Measurements from ENCODE around the gene RASL10A. TPM values are rescaled to one million over a fixed set of nuclear protein-coding genes. Genes with fewer than 3 reads are reported as not detected.

The RASL10A gene
- total and polyA plus RNA-seq, 9 of the 15 experiments (the other 6 are each of a cell fraction or from before 2014, with no cell fraction given) = 0.17 to 1.2 (median 0.45) TPM; not detected in 3

- peaks cover 0 to 10% of the 10 kb centered on the region in 2 experiments; a peak in 3 of 5 replicates for H3K4me1 ChIP-seq (replicated peaks in 1 of 2; ENCODE audit: control insufficient read depth in 2 of 2, insufficient read depth in 2 of 2, low read length in 2 of 2)
- H3K79me2 ChIP-seq (ENCODE audit: control insufficient read depth, insufficient read depth, low read length) = no peaks in the 10 kb centered on the region
- H4K20me1 ChIP-seq (replicated peaks; ENCODE audit: control insufficient read depth, insufficient read depth, low read length) = no peaks in the 10 kb centered on the region
- DNase-seq (ENCODE audit: extremely low read depth in 1 of 4, low spot score in 3 of 4) (no peak), ATAC-seq (no peak), FAIRE-seq (no peak)
- TF ChIP-seq JUND (IDR thresholded peaks at IDR 0.05; ENCODE audit: borderline replicate concordance, low read depth, low read length) (no peak), JUND (tag; IDR thresholded peaks at IDR 0.05; ENCODE audit: borderline replicate concordance, low read depth, low read length) (no peak), MED1 (CRISPR knock-in tag; IDR thresholded peaks at IDR 0.05; ENCODE audit: borderline replicate concordance) (no peak), SMAD2 (IDR thresholded peaks at IDR 0.05; ENCODE audit: low read depth, low read length) (no peak)
- peaks cover 74% of the 10 kb centered on the region; the same call in 2 of the 3 replicates for H3K36me3 ChIP-seq (ENCODE audit: control insufficient read depth, insufficient read depth, low read length)
- intact Hi-C loops (cut with micrococcal nuclease) = no loop called here
- WGBS (ENCODE audit: insufficient coverage, low coverage, missing lambda C conversion rate) = 86% methylated on average over 12 of the region's 23 CpGs
- ChIA-PET CTCF (ENCODE audit: low intra/inter-chr PET ratio) (no interaction called here), POLR2A (interaction anchor here (0.5 to 1.0 kb wide), 2 partner anchors 54 to 68 kb away, joined by 3 read pairs; no protein-coding TSS in a partner anchor)
- H3K9ac ChIP-seq (ENCODE audit: insufficient read depth in 1 of 2, low read depth in 2 of 2, low read length in 2 of 2) = no peak overlapping the region
- H3K9me1 ChIP-seq (ENCODE audit: control insufficient read depth, insufficient read depth, low read length) = no peaks in the 10 kb centered on the region
- no TSS peak for BruUV-seq (replicated peaks)
- no peak overlapping the region for H2AFZ ChIP-seq (ENCODE audit: low read depth, low read length)
- H3K4me3 ChIP-seq = no peak overlapping the region
- H3K4me2 ChIP-seq (ENCODE audit: insufficient read depth, low read length) = no peak overlapping the region
- in situ Hi-C loops (cut with MboI) = no loop called here
- no peak overlapping the region for H3K27ac ChIP-seq (ENCODE audit: extremely low read depth, low read depth, low read length)
- H3K27me3 ChIP-seq (ENCODE audit: control insufficient read depth in 2 of 2, insufficient read depth in 2 of 2, low read length in 2 of 2) = no peaks in the 10 kb centered on the region
- H3K9me3 ChIP-seq (replicated peaks; ENCODE audit: control insufficient read depth, insufficient read depth, low read depth, low read length) = no peaks in the 10 kb centered on the region
Measured at GRCh38 chr22:29339381-29340235, 24.1 kb upstream of the RASL10A start.

DNA sequence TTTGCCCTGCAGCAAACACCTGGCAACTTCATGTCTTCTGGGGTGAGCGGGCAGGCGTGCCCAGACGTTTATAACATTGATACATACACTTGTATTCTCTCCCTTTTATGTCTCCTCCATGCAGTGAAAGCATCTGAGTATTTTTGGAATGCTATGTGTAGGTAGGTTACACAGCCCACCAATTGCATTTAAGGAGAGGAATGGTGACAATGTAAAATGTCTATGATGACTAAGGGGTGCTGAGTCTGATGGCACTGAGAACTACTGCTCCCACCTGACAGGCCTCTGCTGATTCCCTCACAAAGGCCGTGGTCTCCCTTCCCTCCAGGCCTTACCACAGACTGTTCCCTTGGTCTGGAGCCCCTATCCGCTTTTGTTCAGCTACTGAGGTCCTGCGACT lies 22.9 kb upstream of the RASL10A start:
- WGBS (ENCODE audit: insufficient coverage, low coverage, missing lambda C conversion rate) = 87% methylated on average over 5 of the region's 6 CpGs
- BruUV-seq (replicated peaks) = no TSS peak
- ChIA-PET POLR2A (no interaction called here), CTCF (ENCODE audit: low intra/inter-chr PET ratio) (no interaction called here)
- TF ChIP-seq ZNF143 (CRISPR knock-in tag; IDR thresholded peaks at IDR 0.05) (no peak), ZNF165 (CRISPR knock-in tag; IDR thresholded peaks at IDR 0.05; ENCODE audit: borderline replicate concordance) (no peak), RB1 (IDR thresholded peaks at IDR 0.05; ENCODE audit: low read depth) (no peak), KDM1A (IDR thresholded peaks at IDR 0.05) (no peak)
- H3K4me2 ChIP-seq (ENCODE audit: insufficient read depth, low read length) = no peak overlapping the region
- H3K27ac ChIP-seq (ENCODE audit: extremely low read depth, low read depth, low read length) = no peak overlapping the region
- H3K4me3 ChIP-seq = no peak overlapping the region
- DNase-seq (ENCODE audit: extremely low read depth in 1 of 4, low spot score in 3 of 4) (no peak), FAIRE-seq (no peak), ATAC-seq (no peak)
- peaks cover 70% of the 10 kb centered on the region; the same call in 2 of the 3 replicates for H3K36me3 ChIP-seq (ENCODE audit: control insufficient read depth, insufficient read depth, low read length)
- in situ Hi-C loops (cut with MboI) = no loop called here
- no peaks in the 10 kb centered on the region for H3K9me3 ChIP-seq (replicated peaks; ENCODE audit: control insufficient read depth, insufficient read depth, low read depth, low read length)
- no peaks in the 10 kb centered on the region for H4K20me1 ChIP-seq (replicated peaks; ENCODE audit: control insufficient read depth, insufficient read depth, low read length)
- no peaks in the 10 kb centered on the region for H3K79me2 ChIP-seq (ENCODE audit: control insufficient read depth, insufficient read depth, low read length)
- intact Hi-C loops (cut with micrococcal nuclease) = no loop called here
- no peaks in the 10 kb centered on the region for H3K27me3 ChIP-seq (ENCODE audit: control insufficient read depth in 2 of 2, insufficient read depth in 2 of 2, low read length in 2 of 2)
- H3K9ac ChIP-seq (ENCODE audit: insufficient read depth in 1 of 2, low read depth in 2 of 2, low read length in 2 of 2) = no peak overlapping the region
- H3K9me1 ChIP-seq (ENCODE audit: control insufficient read depth, insufficient read depth, low read length) = no peaks in the 10 kb centered on the region
- no peak overlapping the region for H2AFZ ChIP-seq (ENCODE audit: low read depth, low read length)
- peaks cover 0 to 10% of the 10 kb centered on the region in 2 experiments; a peak in 3 of 5 replicates for H3K4me1 ChIP-seq (replicated peaks in 1 of 2; ENCODE audit: control insufficient read depth in 2 of 2, insufficient read depth in 2 of 2, low read length in 2 of 2)

Measured in K562 (cell line).